ENCODE results near the gene POLR2C.

DNA sequence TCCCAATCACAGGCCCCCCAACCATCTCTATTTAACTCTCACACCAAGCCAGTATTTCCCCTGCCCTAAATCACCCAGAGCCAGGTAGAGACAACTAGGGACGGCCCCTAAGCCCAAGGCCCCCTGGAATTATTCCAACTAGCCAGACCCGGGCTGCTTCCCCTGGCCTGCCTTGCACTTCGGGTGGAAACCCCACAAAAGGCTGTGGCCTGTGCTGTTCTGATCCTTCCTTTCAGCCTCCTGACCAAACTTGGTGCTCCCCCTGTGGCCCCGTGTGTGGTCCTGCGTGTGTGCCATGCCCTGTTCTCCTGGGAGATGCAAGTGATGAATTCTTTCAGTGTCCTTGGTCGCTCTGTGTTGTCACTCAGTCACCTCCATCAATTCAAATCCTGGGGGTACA, 43.0 kb upstream of the POLR2C start:
- TF ChIP-seq, protein P1, sequence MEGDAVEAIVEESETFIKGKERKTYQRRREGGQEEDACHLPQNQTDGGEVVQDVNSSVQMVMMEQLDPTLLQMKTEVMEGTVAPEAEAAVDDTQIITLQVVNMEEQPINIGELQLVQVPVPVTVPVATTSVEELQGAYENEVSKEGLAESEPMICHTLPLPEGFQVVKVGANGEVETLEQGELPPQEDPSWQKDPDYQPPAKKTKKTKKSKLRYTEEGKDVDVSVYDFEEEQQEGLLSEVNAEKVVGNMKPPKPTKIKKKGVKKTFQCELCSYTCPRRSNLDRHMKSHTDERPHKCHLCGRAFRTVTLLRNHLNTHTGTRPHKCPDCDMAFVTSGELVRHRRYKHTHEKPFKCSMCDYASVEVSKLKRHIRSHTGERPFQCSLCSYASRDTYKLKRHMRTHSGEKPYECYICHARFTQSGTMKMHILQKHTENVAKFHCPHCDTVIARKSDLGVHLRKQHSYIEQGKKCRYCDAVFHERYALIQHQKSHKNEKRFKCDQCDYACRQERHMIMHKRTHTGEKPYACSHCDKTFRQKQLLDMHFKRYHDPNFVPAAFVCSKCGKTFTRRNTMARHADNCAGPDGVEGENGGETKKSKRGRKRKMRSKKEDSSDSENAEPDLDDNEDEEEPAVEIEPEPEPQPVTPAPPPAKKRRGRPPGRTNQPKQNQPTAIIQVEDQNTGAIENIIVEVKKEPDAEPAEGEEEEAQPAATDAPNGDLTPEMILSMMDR (IDR thresholded peaks at IDR 0.05), result no peak
- no peak for TF ChIP-seq POLR2A (IDR thresholded peaks at IDR 0.05)

All from lower leg skin (tissue), 3 donors.